GM18907 (cell line): ENCODE results near the gene RNF212.

Experiments used
- ATAC-seq: cut with Tn5 transposase; IDR thresholded peaks from one replicate; pipeline ENCODE4 v1.9.1; 2021; ENCODE audit warnings: mild to moderate bottlenecking, moderate library complexity; ENCODE audit not compliant: unreplicated experiment

The RNF212 gene

DNA sequence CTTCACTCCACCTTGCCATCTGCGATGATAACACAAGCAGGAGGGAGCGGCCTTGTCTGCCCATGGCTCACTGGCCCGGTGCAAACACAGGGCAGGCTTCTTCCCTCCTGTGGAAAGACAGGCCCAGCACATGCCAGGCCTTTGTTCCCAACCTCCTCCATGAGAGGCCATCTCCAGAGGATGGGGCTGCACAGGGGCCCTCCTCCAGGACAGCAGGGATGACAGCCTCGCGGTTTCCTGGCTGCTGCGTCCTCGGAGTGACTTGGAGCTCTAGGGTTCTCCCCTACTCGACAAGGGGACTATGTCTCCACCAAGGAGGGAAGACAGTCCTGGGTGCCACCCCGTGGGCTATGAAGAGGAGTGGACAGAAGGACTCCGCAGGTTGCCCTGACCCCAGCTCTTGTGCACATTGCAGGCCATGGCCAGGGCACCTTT, 21.8 kb downstream of the RNF212 start:
- no peak for ATAC-seq

DNA sequence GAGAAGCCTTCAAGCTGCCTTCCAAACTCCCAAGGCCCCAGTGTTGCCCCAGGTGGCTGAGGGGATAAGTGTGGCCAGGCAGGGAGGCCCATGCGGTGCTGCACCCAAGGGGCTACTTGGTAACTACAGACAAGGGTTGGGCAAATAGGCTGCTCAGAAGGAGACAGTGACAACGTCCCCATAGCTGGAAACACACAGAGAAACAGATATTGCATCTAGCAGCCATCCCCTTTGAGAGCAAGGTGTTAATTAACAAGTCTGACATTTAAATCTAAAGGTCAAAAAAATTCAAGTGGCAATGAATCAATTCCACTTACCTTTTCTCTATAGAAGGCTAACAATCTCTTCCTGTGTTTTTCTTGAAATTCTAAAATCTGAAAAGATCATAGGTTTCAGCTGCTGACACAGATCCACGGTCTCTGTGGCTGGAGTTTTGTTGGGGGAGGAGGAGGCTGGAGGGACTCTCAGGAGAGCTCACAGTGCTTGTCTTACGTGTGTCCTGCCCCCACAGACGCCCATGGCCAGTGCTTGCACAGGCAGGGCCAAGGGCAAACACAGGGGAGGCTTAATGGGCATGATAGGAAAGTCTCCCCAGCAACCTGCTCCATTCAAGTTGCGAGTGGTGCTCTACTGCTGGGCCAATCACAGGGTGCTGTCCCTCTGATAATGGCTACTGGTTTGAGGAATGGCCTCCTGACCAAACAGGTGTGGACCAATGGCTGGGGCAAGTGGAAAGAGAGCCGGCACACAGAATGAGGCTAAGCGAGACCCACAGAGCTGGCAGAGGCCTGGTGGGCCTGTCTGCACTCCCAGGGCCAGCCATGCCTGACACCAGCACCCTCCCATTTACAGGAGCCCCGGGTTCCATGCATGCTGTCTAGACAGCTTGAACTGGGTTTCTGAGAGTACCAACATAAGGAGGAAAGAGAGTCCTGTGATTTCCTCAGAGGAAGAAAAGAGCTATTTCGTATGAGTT, 22.6 kb downstream of the RNF212 start:
- no peak for ATAC-seq

DNA sequence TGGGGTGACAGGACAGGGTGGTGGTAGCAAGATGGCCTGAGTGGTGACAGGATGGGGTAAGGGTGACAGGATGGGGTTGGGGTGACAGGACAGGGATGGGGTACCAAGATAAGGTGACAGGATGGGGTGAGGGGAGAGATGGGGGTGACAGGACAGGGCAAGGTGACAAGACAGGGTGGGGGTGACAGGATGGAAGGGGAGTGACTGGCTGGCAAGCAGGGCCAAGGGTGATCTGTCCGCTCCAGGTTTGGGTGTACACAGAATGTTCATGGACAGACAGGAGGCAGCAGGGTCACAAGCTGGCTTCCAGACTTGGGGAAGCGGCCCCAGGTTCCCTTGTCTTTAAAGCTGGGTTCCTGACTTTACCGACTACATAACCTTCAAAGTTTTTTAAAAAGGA, 23.3 kb downstream of the RNF212 start:
- ATAC-seq: no peak

DNA sequence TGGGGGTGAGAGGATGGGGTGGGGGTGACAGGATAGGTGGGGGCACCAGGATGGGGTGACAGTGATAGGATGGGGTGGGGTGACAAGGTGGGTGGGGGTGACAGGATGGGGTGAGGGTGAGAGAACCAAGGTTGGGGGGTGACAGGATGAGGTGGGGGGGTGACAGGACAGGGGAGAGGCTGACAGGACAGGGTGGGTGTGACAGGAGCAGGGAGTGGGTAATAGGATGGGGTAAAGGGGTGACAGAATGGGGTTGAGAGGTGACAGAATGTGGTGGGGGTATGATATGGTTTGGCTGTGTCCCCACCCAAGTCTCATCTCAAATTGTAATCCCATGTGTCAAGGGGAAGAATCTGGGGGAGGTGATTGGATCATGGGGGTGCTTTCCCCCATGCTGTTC, 26.0 kb downstream of the RNF212 start:
- no peak for ATAC-seq

DNA sequence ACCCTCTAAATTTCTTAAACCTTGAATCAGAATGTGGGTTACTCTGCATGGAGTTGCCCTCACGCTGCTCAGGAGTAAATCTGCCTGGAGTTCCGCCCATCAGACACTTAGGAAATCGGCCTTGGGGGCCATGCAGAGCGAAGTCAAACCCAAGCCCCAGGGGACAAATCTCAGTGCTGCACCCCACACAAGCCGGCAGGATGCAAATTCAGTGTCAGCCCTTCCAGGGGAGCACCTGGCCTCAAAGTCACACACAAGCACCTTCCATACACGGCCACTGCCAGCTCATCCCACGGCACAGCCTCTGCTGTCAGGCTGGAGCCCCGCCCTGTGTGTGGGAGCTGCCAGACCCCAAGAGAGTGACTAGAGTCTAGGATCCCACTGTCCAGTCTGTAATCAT, 27.4 kb downstream of the RNF212 start:
- ATAC-seq: no peak

DNA sequence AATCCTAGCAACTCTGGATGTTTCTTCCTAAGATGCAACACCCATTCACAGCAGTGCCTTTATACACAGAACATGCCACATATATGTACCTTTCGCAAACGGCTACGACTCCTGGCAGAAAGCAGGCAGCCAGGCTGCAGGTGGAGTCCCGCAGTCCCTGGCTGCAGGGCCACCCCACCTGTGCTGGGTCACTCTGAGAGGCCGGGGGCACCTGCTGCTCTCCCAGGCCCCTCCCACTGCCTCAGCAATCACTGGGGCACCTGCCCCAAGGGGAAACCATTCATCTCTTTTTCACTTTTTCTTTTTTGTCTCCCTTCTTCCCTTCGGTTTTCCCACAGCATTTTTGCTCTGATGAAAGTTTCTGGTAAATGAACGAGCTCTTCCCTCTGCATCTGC, 28.0 kb downstream of the RNF212 start:
- no peak for ATAC-seq

DNA sequence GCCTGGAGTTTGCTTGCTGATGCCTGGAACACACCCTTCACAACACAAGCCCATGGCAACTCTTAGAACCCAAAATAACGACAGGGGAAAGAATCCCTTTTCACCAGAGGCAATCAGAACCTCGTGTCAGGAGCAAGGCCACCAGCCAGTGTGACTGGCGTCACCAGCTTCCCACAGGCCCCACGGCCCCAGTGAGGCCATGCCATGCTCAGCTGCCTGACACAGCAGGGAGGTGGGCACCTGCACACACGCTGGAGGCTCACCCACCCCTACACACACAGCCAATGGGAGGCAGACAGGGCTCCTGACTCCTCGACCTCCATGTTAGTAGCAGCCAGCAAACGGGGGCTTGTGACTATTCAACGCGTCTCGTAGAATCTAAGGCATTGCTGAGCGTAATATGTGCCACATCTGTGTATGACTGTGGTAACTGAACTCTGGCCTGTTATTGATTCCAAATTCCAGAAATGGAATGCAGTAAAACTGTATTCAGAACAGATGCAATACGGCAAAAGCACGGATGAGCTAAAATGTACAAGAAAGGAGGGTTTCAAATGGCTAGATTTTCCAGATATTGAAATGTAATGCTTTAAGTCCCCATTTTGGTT, 28.5 kb downstream of the RNF212 start:
- no peak for ATAC-seq

DNA sequence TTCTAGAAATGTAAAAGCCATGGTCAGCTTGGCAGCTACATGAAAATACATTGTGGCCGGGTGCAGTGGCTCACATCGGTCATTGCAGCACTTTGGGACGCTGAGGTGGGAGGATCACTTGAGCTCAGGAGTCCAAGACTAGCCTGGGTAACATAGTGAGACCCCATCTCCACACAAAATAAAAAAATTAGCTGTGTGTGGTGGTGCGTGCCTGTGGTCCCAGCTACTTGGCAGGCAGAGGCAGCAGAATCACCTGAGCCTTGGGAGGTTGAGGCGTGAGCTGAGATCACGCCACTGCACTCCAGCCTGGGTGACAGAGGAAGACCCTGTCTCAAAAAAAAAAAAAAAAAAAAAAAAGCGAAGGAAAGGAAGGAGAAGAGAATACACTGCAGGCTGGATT, 29.0 kb downstream of the RNF212 start:
- no peak for ATAC-seq

DNA sequence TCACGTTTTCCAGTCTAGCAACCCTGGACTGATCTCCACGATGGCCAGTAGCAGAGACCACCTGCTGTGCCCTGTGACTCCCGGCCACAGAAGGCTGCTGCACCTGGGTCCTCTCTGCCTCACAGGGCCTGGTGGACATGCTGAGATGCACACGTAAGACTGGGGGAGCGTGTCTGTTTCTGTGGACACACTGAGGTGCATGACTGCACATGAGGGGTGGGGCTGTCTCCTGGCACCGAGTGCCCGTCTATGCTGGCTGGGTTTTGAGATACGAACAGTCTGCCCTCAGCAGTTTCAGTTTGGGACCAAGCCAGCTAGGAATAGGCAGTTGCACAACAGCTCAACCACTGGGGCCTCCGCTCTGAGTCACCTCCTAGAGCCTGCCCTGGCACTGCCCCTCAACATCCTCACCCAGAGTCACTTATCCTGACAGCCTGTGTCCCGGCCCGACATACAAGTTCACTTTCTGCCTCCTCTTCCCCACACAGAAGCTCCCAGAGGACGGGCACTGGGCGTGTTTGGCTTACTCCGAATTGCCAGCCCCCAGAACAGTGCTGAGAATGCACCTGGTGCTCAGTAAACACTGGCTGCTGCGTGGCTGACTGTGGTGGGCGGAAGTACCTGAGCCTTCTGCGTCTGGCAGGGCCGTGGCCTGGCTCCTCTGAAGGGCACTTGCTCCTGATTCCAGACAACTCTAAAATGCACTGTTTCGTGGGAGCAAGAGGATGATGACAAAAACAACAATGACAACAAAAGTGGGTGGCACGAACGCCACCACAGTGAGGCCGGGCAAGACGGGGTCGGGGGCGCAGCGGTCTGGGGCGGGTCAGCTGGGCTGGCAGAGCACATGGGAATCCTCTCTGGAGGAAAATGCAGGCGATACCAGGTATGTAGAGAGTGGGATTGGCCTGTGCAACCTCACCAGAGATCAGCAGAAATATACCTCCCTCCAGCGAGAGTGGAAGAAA, 30.9 kb downstream of the RNF212 start:
- no peak for ATAC-seq

DNA sequence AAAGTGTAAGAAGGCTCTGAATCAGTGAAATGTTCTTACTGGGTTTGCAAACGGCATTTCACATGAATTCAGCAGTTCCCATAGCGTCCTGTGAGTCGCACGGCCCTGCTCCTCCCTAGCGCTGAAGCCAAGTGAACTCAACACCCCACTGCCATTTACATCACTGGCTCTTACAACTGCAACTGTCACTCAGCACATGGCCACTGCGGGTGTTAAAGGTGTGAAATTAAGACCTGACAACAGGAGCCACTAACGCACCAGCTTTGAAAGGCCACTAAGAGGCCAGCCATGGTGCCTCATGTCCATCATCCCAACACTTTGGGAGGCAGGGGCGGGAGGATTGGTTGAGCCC, 31.7 kb downstream of the RNF212 start:
- ATAC-seq: no peak

DNA sequence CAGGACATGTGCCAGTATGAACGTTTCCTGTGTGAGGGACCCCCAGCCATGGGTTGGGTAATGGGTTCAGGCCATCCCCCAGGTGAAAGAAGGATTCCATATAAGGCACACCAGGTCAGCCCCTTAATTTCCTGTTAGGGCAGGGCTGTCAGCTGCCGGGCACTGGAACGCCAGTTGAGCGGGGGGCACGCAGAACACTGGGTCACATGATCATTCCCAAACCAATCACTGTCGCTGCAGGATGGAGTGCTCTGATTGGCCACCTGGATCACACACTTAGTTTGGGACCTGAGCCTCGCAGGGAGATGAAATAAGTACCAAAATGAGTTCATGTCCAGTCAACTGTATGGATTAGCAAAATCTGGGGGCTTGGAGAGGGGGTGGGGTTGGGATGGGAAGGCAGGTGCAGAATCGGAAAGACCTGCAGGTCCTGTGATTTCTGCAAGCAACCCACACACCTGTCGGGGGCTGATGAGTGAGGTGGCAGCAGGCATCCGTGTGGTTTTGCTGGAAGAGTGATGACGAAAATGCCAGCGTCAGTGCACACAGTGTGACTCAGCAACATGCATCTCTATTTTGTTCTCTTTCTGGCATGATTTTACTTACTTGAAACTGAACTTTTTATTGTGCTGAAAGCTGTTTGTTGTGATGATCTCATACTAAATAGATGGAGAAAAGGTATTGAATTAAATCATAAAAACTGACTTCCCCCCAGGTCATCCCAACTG, 32.2 kb downstream of the RNF212 start:
- ATAC-seq: no peak

DNA sequence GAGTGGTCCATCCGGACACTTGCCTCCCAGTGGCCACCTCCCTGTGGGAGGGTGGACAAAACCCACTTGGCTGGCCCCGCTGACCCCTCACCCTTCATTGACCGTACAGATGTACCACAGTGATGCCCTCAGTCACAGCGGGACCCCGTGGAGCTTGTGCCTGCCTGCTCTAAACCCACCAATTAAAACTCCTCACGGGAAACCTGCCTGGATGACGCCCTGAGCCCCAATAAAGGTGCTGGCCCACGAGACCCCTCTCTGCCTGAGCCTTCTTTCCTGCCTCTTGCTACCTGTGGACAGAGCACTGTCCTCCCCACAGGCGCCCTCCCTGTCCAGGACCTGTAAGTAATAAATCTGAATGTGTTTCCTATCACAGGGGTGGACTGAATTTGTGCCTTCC, 32.9 kb downstream of the RNF212 start:
- ATAC-seq: no peak

DNA sequence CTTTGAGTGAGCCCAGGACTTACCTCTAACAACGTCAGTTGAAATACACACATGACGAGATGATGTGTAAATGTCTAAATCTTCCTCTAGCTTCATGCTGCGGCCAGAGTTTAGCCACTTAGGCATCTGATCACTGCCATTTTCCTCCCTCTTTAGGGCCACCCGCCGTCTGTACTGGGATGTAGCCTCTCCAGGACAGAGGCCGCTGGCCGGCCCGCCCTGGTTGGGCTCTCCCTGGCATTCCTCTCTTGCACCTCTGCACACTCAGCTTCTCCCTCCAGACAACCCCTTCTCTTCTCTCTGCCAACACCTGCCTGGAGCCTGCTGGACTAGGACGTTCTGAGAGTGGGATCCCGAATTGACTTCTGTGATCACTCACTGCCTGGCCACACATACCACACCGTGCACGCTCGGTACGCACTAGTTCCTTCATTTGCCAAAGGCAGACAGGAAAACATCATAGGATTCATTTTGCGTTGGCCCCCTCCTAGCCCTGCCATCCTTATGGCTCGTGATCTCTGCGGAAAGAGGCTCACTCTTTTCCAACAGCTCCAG, 33.6 kb downstream of the RNF212 start:
- no peak for ATAC-seq

DNA sequence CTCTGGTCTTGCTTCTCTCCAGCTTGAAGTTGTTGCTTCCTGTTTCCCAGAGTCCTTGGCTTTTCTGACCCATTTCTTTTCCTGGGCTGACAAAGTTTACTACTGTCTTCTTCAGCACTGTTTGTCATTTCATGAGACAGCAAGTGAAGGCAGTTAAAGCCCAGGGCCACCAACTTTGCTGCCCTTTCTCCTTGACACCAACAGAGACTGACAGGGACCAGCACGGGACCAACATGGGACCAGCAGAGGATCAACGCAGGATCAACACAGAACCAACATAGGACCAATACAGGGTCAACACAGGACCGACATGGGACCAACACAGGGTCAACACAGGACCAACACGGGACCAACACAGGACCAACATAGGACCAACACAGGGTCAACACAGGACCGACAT, 34.9 kb downstream of the RNF212 start:
- ATAC-seq: no peak

DNA sequence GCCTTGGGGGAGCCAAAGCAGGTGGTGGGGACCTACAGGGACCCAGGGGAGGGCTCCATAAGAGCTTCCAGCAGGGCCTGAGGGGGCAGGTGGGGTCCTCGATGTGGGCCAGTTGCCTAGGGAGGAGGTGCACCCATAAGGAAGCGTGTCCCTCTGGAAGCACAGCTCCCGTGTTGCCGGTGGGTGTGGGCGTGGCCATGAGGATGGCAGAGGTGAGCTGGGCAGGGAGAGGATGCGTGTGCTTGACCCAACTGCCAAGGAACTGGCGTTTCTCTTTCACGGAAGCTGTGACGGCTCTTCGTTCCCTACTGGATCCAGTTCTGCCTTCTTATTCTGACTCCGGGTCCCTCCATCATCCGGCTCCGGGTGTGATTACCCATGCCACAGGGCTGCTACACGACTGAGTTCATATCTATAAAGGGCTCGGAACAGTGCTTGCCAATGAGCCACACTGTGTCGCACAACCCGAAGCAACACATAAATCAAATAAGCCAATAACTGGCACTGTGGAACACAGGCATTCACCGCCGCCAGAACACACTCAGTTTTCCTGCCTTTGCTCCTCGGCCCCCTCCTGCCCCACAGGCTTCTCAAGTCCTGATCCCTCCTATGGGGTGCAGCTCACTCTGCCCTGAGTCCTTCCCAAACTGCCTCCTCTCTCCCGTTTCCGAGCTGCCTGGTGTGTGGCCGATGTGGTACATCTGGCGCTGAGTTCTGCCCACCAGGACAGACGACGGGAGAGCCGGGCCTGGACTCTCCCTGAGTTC, 35.5 kb downstream of the RNF212 start:
- no peak for ATAC-seq

DNA sequence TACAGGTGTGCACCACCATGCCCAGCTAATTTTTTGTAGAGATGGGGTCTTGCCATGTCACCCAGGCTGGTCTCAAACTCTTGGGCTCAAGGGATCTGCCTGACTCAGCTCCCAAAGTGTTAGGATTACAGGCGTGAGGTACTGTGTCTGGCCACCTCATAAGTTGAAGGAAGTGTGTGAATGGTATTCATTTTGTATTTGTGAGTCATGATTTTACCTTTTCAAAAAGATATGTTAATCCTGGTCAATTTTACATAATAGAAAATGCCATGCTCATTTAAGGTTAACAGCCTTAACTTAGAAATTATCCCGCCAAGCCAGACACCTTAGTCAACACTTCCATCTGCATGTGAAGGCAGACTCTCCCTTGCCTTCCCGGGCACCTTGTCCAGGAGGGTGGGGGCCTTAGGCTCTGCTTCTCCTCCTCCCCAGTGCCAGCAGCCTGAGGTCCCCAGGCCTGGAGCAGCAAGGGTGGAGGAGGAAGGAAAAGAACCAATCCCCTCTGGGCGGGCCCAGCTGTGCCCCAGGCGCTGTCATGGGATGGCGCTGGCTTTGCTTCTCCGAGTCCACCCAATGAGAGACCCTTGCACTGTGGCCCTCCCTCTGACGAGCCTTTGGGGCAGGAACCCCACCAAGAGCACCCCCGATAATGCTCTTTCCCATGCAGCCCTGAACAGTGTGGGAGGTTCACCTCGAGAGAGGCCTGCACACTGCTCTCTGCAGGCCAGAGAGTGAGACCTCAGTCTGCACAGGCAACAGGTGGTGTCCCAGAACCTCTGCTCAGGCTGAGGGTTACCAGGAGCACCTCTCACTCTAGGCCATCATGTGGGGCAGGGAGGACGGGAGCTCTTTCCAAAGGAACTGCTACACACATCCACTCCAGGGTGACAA, 37.3 kb downstream of the RNF212 start:
- no peak for ATAC-seq

DNA sequence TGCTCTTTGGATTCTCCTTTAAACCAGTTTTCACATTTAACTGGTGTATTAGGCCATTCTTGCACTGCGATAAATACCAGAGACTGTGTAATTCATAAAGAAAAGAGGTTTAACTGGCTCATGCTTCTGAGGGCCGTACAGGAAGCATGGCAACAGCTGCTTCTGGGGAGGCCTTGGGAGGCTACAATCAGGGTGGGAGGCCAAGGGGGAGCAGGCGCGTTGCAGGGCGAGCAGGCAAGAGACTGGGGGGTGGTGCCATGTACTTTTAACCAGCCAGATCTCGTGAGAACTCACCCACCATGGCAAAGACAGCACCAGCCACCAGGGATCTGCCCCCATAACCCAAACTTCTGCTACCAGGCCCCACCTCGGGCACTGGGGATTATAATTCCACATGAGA, 38.1 kb downstream of the RNF212 start:
- ATAC-seq: no peak

DNA sequence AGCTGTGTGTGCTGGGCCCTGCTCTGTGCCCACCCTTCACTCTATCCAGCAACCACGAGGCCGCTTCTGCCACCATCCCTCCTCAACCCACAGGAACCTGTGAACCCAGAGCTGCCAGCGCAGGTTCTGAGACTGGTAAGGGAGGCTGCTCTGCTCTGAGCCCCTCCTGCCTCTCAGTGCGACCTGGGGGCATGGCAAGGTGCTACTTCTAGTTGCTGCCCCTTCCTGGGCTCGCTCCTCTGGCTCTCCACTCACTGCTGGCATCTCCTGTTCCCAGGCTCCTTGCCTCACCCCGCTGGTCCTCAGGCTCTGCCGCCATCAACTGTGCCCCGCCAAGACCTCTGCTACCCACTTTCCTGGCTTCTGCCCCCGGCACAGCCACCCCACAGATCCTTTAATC, 39.3 kb downstream of the RNF212 start:
- ATAC-seq: no peak
